Osteocyte (in vitro differentiated cells): Measurements from ENCODE around the gene ARAP2. TPM values are rescaled to one million over a fixed set of nuclear protein-coding genes. Genes with fewer than 3 reads are reported as not detected.

ENCODE experiments used
- DNase-seq: peaks from one replicate; pipeline ENCODE4 v3.0.0; 2021; ENCODE audit warnings: mixed read lengths; ENCODE audit not compliant: unreplicated experiment; ENCODE audit errors: extremely low spot score
- H3K27ac Mint-ChIP-seq: one replicate; pipeline ENCODE4 v1.8.0; 2021; ENCODE audit warnings: mild to moderate bottlenecking, mixed read lengths; ENCODE audit not compliant: unreplicated experiment
- H3K27me3 Mint-ChIP-seq: one replicate; pipeline ENCODE4 v1.8.0; 2021; ENCODE audit warnings: mixed read lengths; ENCODE audit not compliant: unreplicated experiment
- H3K36me3 Mint-ChIP-seq: one replicate; pipeline ENCODE4 v1.8.0; 2021; ENCODE audit warnings: mixed read lengths; ENCODE audit not compliant: unreplicated experiment
- H3K4me1 Mint-ChIP-seq: one replicate; pipeline ENCODE4 v1.8.0; 2021; ENCODE audit warnings: mixed read lengths; ENCODE audit not compliant: unreplicated experiment
- H3K4me3 Mint-ChIP-seq: one replicate; pipeline ENCODE4 v1.8.0; 2021; ENCODE audit warnings: mild to moderate bottlenecking, moderate library complexity, mixed read lengths; ENCODE audit not compliant: unreplicated experiment
- H3K9me3 Mint-ChIP-seq: one replicate; pipeline ENCODE4 v1.8.0; 2021; ENCODE audit warnings: mixed read lengths; ENCODE audit not compliant: unreplicated experiment
- total RNA-seq: library from RNA; stranded (reverse); gene quantifications from 2 replicates; pipeline ENCODE4 v1.2.1, GENCODE V29; 2021
- TF ChIP-seq, protein P1 (sequence below): fragments of 200-600 bp; sonication (generic); IDR thresholded peaks from 2 replicates; pipeline ENCODE4 v1.5.0; 2021; ENCODE audit warnings: antibody characterized with exemption, mild to moderate bottlenecking, moderate library complexity

Gene ARAP2
- total RNA-seq, 1 donor from 2014 or later, result 1.0 TPM

DNA sequence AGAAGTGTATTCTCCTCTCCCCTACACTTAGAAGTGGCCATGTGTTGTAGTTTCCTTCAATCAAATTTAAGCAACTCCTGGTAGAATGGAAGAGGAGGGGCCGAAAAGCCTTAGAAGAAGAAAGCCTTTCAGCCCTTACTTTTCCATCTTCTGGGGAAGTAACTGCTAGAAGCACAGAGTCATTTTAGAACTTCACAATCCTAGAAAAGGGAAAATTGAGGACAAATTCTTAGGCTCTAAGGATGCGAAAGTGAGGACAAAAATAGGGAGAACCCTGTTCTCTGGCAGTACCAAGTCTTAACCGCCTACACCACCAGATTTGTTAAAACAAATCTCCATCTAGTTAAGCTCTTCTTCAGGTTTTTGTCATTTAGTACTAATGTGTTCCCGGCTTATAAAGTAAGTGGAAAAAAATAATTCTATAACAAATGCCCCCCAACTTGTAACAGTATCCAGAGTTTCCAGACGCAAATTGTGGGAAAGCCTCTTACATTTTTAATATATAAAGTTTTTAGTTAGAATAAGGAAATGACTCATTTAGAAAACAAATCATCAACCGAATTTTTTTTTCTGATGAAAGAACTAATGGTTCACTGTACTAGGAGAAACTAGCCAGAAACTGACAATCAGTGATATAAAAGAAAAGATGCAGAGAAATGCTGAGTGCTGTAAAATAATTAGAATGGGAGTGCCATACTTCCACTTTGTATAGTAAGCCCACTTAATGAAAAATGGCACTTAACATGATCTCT, 76.0 kb downstream of the ARAP2 start:
- Mint-ChIP-seq H3K36me3 (no peaks in the 10 kb centered on the region), H3K4me1 (peaks cover 19% of the 10 kb centered on the region), H3K27me3 (no peaks in the 10 kb centered on the region), H3K9me3 (no peaks in the 10 kb centered on the region), H3K27ac (peak overlapping the region; percentile 27), H3K4me3 (no peak overlapping the region)
- TF ChIP-seq, protein P1, sequence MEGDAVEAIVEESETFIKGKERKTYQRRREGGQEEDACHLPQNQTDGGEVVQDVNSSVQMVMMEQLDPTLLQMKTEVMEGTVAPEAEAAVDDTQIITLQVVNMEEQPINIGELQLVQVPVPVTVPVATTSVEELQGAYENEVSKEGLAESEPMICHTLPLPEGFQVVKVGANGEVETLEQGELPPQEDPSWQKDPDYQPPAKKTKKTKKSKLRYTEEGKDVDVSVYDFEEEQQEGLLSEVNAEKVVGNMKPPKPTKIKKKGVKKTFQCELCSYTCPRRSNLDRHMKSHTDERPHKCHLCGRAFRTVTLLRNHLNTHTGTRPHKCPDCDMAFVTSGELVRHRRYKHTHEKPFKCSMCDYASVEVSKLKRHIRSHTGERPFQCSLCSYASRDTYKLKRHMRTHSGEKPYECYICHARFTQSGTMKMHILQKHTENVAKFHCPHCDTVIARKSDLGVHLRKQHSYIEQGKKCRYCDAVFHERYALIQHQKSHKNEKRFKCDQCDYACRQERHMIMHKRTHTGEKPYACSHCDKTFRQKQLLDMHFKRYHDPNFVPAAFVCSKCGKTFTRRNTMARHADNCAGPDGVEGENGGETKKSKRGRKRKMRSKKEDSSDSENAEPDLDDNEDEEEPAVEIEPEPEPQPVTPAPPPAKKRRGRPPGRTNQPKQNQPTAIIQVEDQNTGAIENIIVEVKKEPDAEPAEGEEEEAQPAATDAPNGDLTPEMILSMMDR, result no peak
- DNase-seq, result no peak

DNA sequence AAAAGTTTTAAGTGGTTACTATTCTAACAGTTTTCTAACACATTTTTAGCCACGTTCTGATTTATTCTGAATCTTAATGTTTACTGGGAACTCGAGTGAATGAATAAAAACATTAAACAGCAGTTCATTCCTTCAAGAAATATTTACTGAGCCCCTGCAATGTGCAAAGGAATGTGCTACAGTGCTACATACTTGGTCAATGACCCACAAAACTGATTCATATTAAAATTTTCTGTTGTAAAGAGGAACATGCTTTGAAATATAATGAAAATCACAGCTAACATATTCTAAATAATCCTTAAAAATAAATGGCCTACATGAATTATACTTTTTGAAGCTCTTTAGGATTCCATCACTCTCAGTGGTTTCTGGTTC, 78.7 kb downstream of the ARAP2 start:
- no peaks in the 10 kb centered on the region for H3K9me3 Mint-ChIP-seq
- peaks cover 19% of the 10 kb centered on the region for H3K4me1 Mint-ChIP-seq
- H3K27me3 Mint-ChIP-seq, result no peaks in the 10 kb centered on the region
- H3K36me3 Mint-ChIP-seq, result no peaks in the 10 kb centered on the region
- TF ChIP-seq, protein P1, result no peak
- DNase-seq, result no peak
- H3K4me3 Mint-ChIP-seq, result no peak overlapping the region
- H3K27ac Mint-ChIP-seq, result no peak overlapping the region

DNA sequence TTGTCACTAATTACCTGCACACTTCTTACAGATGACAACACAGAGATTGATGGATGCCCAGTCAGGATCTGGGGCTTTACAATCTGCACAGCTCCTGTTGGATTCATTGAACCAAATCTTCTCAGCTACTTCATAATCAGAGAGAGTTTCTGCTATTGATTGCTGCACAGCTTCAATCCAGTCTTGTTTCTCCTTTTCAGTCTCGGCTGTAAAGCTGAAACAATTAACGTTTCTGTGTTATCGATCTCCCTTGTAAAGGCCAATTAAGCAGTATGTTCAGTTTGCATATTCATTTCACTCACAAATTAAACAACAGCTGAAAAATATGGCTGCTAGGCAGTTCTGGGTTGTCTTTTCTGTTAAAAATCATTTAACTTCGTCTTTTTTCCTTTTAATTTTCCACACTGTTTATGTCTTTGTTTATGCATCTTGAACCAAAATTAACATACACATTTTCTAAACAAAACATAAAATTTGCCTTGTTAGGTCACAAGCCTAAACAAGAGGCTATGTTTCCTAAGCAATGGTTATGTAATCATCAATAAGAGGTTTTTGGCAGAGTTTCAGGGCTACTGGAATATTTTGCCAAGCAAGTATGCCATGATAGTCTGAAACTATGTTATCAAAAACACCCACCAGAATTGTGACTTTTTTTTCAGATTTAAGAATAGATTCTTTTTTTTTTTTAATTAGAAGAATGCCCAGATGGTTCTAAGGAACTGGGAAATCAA, 79.2 kb downstream of the ARAP2 start:
- Mint-ChIP-seq H3K9me3 (no peaks in the 10 kb centered on the region), H3K4me3 (no peak overlapping the region), H3K36me3 (no peaks in the 10 kb centered on the region), H3K27ac (no peak overlapping the region), H3K4me1 (peaks cover 19% of the 10 kb centered on the region), H3K27me3 (no peaks in the 10 kb centered on the region)
- DNase-seq, result no peak
- TF ChIP-seq, protein P1, result no peak

DNA sequence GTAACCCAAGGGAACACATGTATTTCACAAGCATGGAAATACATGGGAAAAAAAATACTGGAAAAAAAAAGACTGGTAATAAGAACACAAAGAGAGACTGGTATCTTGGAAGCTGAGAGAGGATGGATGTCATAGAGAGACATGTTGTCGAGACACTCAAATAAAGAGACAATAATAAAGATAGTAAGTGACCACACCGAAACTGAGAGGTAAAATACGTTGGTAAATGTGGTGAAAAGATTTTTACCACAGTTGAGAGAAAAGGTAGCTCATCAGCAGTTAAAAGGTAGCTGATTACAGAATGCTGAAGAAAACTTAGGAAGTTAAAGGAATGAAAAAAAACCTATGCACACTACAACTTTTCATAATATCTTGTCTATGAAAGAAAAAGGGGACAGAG, 81.1 kb downstream of the ARAP2 start:
- TF ChIP-seq, protein P1, result no peak
- Mint-ChIP-seq H3K36me3 (no peaks in the 10 kb centered on the region), H3K4me3 (no peak overlapping the region), H3K4me1 (peaks cover 9% of the 10 kb centered on the region), H3K9me3 (no peaks in the 10 kb centered on the region), H3K27me3 (no peaks in the 10 kb centered on the region), H3K27ac (no peak overlapping the region)
- DNase-seq, result no peak

DNA sequence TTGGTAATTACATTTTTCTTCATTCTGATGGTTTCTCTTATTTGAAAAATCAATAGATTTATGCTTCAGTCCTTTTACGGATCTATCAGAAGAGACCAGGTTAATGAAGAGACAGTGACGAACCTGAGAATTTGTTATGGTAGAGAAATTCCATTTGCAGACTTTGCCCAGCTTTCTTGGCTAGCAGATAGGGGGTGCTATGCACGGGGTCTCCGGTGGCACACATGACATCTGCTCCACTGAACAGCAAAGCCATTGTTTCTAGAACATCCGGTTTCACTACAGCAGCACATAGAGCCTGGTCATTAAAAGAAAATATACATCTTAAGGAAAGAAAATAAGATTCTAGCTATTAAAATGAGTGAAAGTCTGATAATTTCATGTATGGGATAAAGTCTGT, 85.1 kb downstream of the ARAP2 start:
- H3K27ac Mint-ChIP-seq, result no peak overlapping the region
- no peaks in the 10 kb centered on the region for H3K4me1 Mint-ChIP-seq
- TF ChIP-seq, protein P1, result peak; percentile 9
- H3K27me3 Mint-ChIP-seq, result no peaks in the 10 kb centered on the region
- no peaks in the 10 kb centered on the region for H3K36me3 Mint-ChIP-seq
- no peak for DNase-seq
- no peaks in the 10 kb centered on the region for H3K9me3 Mint-ChIP-seq
- no peak overlapping the region for H3K4me3 Mint-ChIP-seq
